GM19035 (cell line): ENCODE results near the gene WDR86.
A peak's percentile ranks its signal among the peaks of the same experiment; 100 is the strongest.

Experiments used
- ATAC-seq: cut with Tn5 transposase; IDR thresholded peaks from one replicate; pipeline ENCODE4 v1.9.1; 2021; ENCODE audit not compliant: unreplicated experiment

The WDR86 gene

GRCh38 chr7:151381348-151382078 is 28.3 kb downstream of the WDR86 start:
- ATAC-seq: no peak

DNA sequence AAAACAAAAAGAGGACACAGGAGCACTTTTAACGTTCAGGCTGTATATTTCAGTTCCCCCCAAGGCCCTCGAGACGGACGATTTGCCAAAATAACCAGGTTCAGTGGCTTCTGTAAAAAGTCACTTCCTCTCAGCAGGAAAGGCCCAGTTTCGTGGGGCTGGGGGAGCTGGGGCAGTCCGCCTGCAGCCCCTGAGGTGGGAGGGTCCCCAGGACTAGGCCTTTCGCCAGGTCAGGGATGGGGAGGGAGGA is 28.8 kb downstream of the WDR86 start:
- no peak for ATAC-seq

GRCh38 chr7:151380199-151381097 is 29.4 kb downstream of the WDR86 start:
- no peak for ATAC-seq

- ATAC-seq: no peak
Measured at GRCh38 chr7:151379534-151380198, 30.2 kb downstream of the WDR86 start.

GRCh38 chr7:151379193-151379520 is 30.7 kb downstream of the WDR86 start:
- ATAC-seq: no peak

GRCh38 chr7:151378496-151379192 is 31.2 kb downstream of the WDR86 start:
- ATAC-seq: no peak

DNA sequence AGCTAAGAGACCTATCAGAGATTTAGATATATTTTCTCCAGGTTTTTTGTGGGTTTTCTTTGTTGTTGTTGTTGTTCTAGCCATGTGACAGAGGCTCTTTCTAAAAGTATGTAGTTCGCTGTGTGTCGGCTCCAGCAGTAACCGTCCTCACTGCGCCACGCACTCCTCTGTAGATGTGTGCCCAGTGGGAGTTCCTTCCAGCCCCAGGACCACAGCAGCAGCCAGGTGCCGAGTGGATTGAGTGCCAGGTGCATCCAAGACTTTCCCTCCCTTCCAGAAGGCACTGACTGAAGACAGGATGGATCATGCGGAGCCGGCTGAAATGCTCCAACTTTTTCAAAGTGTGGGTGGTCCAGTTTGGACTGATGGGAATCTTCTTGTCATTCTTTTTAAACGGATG is 31.8 kb downstream of the WDR86 start:
- ATAC-seq: no peak

GRCh38 chr7:151377406-151377805 is 32.4 kb downstream of the WDR86 start:
- no peak for ATAC-seq

- ATAC-seq: no peak
Measured at GRCh38 chr7:151376218-151376902, 33.5 kb downstream of the WDR86 start.

DNA sequence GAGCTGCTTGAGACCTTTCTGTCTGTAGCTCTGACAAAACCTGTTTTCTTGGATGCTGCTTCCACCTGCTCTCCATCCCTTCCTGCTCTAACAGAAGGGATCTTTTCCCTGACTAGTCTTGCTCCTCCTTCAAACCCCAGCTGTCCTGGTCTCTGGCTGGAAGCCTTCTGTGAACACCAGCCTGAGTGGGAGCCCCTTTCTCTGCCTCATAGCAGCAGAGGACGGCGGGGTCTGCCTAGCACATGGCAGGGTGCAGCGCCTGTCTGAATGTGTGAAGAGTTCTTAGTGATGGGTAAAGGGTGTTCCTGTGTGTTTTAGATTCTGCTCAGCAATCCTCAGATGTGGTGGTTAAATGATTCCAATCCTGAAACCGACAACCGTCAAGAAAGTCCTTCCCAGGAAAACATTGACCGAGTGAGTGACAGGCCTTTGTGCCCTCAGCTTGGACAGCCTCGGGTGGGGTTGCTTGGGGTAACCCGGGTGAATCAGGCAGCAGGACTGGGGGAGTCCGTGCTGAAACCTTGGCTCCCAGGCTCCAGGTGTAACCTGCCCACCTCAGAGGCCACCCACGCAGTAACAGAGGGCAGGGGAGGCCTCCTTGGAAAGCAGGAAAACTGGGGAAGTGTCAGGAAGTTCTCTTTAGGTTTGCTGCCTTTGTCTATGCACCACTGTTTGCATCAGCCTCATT is 34.2 kb downstream of the WDR86 start:
- ATAC-seq: no peak

GRCh38 chr7:151374726-151375125 is 35.1 kb downstream of the WDR86 start:
- no peak for ATAC-seq

DNA sequence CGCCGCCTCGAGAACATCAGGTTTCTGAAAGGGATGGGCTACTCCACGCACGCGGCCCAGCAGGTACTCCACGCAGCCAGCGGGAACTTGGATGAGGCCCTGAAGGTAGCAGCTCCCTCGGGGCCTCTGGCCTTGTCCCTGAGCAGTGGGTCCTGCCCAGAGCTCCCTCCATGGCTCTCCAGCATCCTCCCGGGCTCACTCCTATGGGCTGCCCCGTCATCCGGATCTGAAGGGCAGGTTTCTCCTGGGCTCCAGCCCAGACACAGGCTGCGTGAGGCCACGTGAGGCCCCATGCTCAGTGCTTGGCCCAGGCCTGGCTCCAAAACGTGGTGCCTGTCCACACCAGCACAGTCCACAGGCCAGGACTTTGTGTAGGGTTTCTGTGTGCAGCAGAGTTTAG is 35.7 kb downstream of the WDR86 start:
- no peak for ATAC-seq

- no peak for ATAC-seq
Measured at GRCh38 chr7:151373599-151373998, 36.2 kb downstream of the WDR86 start.

DNA sequence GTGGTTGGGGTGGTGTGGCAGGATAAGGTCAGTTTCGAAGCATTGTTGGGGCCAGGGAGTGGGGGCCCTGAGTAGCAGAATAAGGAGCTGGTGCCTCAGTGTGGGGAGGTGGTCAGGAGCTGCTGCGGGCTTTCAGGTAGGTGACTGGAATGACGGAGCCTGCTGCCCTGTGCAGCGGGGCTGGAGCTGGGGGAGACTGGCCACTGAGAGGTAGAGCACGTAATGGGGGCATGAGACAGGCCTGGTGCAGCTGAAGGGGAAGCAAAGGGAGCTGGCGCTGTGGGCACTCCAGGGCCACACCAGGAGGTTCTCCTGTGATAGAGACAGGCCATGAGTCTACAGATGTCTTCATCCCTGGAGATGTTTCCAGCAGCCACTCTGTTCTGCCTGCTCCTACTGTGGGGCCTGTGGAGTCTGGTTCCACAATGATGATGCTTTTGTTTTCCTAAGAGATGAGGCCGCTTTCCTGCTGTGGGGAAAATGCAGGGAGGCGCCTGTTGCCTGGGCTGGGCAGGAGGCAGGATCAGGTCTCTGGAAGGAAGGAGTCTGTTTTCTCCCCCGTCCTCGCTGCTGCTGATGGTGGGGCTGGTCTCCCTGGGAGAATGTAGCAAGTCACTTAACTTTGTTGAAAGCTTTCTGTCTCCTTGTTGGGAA is 37.1 kb downstream of the WDR86 start:
- no peak for ATAC-seq

GRCh38 chr7:151371266-151371665 is 38.6 kb downstream of the WDR86 start:
- no peak for ATAC-seq

DNA sequence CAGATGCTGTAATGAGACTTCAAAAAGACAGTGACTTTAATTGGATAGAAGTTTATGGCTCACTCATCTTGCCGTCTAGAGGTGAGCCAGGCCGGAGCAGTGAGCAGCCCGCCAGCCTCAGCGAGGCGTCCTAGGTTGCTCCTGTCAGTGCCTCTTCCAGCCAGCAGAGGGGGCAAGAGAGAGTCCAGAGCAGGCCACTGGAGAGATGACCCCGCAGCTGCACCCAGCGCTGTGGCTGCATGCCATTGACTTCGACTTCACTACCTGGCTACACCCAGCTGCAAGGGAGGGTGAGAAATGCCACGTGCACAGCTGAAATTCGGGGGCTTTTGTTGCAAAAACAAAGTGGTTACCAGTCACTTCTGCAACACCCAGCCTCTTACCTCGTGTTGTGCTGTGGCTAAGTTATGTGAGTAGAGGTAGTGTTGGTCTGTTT is 41.7 kb downstream of the WDR86 start:
- ATAC-seq: peak; percentile 98

GRCh38 chr7:151367284-151367683 is 42.6 kb downstream of the WDR86 start:
- ATAC-seq: no peak

DNA sequence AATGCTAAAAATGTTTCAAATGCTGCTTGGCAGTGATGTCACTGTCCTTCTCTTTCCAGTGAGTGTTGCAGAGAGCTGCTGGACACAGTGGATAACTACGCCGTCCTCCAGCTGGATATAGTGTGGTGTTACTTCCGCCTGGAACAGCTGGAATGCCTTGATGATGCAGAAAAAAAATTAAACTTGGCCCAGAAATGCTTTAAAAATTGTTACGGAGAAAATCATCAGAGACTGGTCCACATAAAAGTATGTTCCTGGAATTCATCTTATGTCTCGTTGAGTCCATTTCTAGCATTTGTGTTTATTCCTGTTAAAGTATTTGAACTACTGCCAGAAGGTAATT is 43.0 kb downstream of the WDR86 start:
- no peak for ATAC-seq

DNA sequence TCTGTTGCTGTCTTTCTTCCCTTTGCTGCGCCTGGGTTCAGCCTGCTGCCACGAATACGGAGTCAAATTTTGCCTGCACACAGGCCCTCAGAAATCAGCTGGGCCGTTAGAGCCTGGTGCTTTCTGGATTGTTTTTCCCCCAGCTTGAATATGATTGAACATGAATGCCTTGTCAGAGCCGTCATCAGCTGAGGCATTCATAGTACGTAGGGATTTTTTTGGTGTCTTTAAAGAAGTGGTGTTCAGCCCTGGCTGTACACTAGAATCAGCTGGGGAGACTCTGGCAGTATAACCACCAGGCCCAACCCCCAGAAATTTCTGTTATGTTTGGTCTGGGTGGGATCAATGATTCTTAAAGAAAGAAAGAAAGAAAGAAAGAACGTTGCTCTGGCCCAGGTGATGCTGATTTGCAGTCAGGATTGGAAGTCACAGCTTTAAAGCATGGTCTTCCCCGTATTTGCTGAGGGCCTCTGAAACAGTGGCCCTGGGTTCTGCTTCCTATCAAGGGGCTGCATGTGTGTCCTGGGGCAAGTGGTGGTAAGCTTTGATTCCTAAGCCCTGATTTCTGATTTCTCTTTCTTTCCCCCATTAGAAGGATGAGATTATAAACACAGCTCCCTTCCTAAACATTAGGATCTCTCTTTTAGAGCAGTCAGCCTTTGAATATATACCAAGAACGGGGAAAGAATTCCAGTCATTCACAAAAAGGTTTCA is 43.5 kb downstream of the WDR86 start:
- no peak for ATAC-seq
